HepG2 (cell line): ENCODE results near the gene TUBB. TPM values are rescaled to one million over a fixed set of nuclear protein-coding genes. Genes with fewer than 3 reads are reported as not detected.

Experiments
- GATA4 ChIP-seq: sonication (generic); IDR thresholded peaks from 2 replicates; pipeline ENCODE4 v1.6.1; 2016; ENCODE audit warnings: antibody characterized with exemption, low read depth, borderline replicate concordance
- HINFP ChIP-seq: sonication (generic); formaldehyde crosslinking; IDR thresholded peaks from 2 replicates; pipeline ENCODE4 v1.4.0; 2020; ENCODE audit warnings: low read depth, mild to moderate bottlenecking, missing genetic modification reagents
- KMT2B ChIP-seq: IDR thresholded peaks from 2 replicates; pipeline ENCODE4 v1.6.1; 2016; ENCODE audit warnings: missing genetic modification reagents, missing compliant biosample characterization
- RBFOX2 ChIP-seq: fragments of 200-400 bp; formaldehyde crosslinking; IDR thresholded peaks from 2 replicates; pipeline ENCODE4 v1.6.1; 2017; ENCODE audit warnings: low read depth, mild to moderate bottlenecking, low read length
- RXRA ChIP-seq: sonication (generic); formaldehyde crosslinking; IDR thresholded peaks from 2 replicates; pipeline ENCODE4 v1.5.1; 2020; ENCODE audit warnings: missing genetic modification reagents
- SPEN ChIP-seq: sonication (generic); formaldehyde crosslinking; IDR thresholded peaks from 2 replicates; pipeline ENCODE4 v1.5.1; 2020; ENCODE audit warnings: low read depth, mild to moderate bottlenecking, missing genetic modification reagents
- TFDP2 ChIP-seq: sonication (generic); formaldehyde crosslinking; IDR thresholded peaks from 2 replicates; pipeline ENCODE4 v1.4.0; 2020; ENCODE audit warnings: missing genetic modification reagents
- ZFP82 ChIP-seq: sonication (generic); formaldehyde crosslinking; IDR thresholded peaks from 2 replicates; pipeline ENCODE4 v1.5.1; 2020; ENCODE audit warnings: mild to moderate bottlenecking, missing genetic modification reagents, borderline replicate concordance
- ZFP91 ChIP-seq: sonication (generic); formaldehyde crosslinking; IDR thresholded peaks from 2 replicates; pipeline ENCODE4 v1.9.0; 2022; ENCODE audit warnings: missing genetic modification reagents, mild to moderate bottlenecking, borderline replicate concordance
- ZNF446 ChIP-seq: sonication (generic); formaldehyde crosslinking; IDR thresholded peaks from 2 replicates; pipeline ENCODE4 v1.5.0; 2020; ENCODE audit warnings: mild to moderate bottlenecking, missing genetic modification reagents
- ZNF460 ChIP-seq: sonication (generic); formaldehyde crosslinking; IDR thresholded peaks from 2 replicates; pipeline ENCODE4 v1.5.1; 2020; ENCODE audit warnings: missing genetic modification reagents, mild to moderate bottlenecking, borderline replicate concordance
- ZNF468 ChIP-seq: sonication (generic); formaldehyde crosslinking; IDR thresholded peaks from 2 replicates; pipeline ENCODE4 v1.8.0; 2022; ENCODE audit warnings: mild to moderate bottlenecking, moderate library complexity, missing genetic modification reagents
- polyA plus RNA-seq, 8 experiments: library from polyadenylated mRNA; depleted of rRNA in 3 of 8; stranded (reverse) in 7 of 8; unstranded in 1 of 8; fragments of >200 nt; fragmentation: Illumina TruSeq in 4 of 8; extraction: Trizol in 4 of 8; gene quantifications; 2 replicates each; pipeline versions ENCODE4 v1.2.1 to v1.2.3, GENCODE V29; 2011 to 2016; ENCODE audit warnings: low read depth in 4 of 8, missing spikeins in 1 of 8, mixed read lengths in 1 of 8; ENCODE audit not compliant: insufficient read depth in 1 of 8
- total RNA-seq, 5 experiments: library from RNA; depleted of rRNA; stranded (reverse); fragments of >200 nt; fragmentation: Illumina TruSeq; extraction: Trizol; gene quantifications; 2 replicates each; pipeline ENCODE4 v1.2.3, GENCODE V29; 2016; ENCODE audit warnings: low read depth in 1 of 5
- TF ChIP-seq, protein P1 (sequence below): sonication (generic); formaldehyde crosslinking; IDR thresholded peaks from 2 replicates; pipeline ENCODE4 v1.8.1; 2022; ENCODE audit warnings: mild to moderate bottlenecking, missing genetic modification reagents

The TUBB gene
- total and polyA plus RNA-seq, 2 of the 13 experiments (the other 11 are each of a cell fraction or from before 2014, with no cell fraction given) = 911 to 1,163 TPM

DNA sequence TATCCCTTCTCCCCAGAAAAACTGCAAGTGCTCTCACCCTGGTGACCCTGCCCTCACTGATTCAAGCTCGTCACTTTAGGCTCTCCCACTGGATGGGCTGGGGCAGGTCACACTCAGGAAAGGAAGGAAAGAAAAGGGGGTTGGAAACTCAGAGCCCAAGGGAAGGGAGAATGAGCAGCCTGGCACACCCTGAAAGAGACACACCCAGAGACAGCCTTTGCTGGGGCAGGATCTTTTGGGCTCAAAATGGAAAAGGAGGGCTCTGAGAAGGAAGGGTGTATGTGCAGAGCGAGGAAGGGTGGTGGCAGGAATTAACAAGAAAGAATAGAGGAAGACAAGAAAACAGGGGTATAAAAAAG, 36.2 kb upstream of the TUBB start (continued):
- TF ChIP-seq, protein P1, sequence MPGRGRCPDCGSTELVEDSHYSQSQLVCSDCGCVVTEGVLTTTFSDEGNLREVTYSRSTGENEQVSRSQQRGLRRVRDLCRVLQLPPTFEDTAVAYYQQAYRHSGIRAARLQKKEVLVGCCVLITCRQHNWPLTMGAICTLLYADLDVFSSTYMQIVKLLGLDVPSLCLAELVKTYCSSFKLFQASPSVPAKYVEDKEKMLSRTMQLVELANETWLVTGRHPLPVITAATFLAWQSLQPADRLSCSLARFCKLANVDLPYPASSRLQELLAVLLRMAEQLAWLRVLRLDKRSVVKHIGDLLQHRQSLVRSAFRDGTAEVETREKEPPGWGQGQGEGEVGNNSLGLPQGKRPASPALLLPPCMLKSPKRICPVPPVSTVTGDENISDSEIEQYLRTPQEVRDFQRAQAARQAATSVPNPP (CRISPR knock-in tag) = no peak
- TF ChIP-seq RBFOX2 = no peak
- no peak for TF ChIP-seq TFDP2 (CRISPR knock-in tag)
- no peak for TF ChIP-seq ZNF460 (CRISPR knock-in tag)
- TF ChIP-seq GATA4 = no peak
- no peak for TF ChIP-seq HINFP (CRISPR knock-in tag)
- TF ChIP-seq ZFP91 (CRISPR knock-in tag) = no peak
- TF ChIP-seq KMT2B (CRISPR knock-in tag) = no peak
- TF ChIP-seq ZFP82 (CRISPR knock-in tag) = no peak
- no peak for TF ChIP-seq ZNF468
- no peak for TF ChIP-seq SPEN (CRISPR knock-in tag)
- no peak for TF ChIP-seq RXRA (CRISPR knock-in tag)
- no peak for TF ChIP-seq ZNF446
